K562 (cell line): ENCODE data around the gene BCAS3.

ENCODE experiments used
- NBN ChIP-seq: fragments of 450-650 bp; IDR thresholded peaks from 2 replicates; pipeline ENCODE4 v1.6.1; 2016; ENCODE audit warnings: low read depth, mild to moderate bottlenecking
- NRF1 ChIP-seq, 2 experiments: fragments of 450-650 bp; IDR thresholded peaks in 1 of 2; conservative IDR thresholded peaks in 1 of 2; 2 replicates each; pipeline ENCODE4 v1.6.1; 2014; ENCODE audit warnings: mild to moderate bottlenecking in 2 of 2
- RBM22 ChIP-seq: fragments of 200-400 bp; formaldehyde crosslinking; IDR thresholded peaks from 2 replicates; pipeline ENCODE4 v1.6.1; 2018; ENCODE audit warnings: low read length, low read depth; ENCODE audit not compliant: poor library complexity, severe bottlenecking
- TCF15 ChIP-seq: fragments of 250-450 bp; sonication (Bioruptor Pico); IDR thresholded peaks from 2 replicates; pipeline ENCODE4 v1.8.0; 2022; ENCODE audit warnings: moderate library complexity, mild to moderate bottlenecking, inconsistent platforms
- YY1 ChIP-seq, 3 experiments: IDR thresholded peaks; 2 replicates each; pipeline ENCODE4 v1.6.1; 2011; ENCODE audit warnings: low read length in 2 of 3, mild to moderate bottlenecking in 2 of 3, moderate library complexity in 2 of 3, borderline replicate concordance in 1 of 3, control low read depth in 1 of 3, low read depth in 1 of 3; ENCODE audit not compliant: insufficient read depth in 3 of 3, insufficient replicate concordance in 2 of 3, control insufficient read depth in 1 of 3, insufficient read length in 1 of 3; ENCODE audit errors: extremely low read depth in 1 of 3
- ZNF318 ChIP-seq, 2 experiments: fragments of 450-650 bp; IDR thresholded peaks; 2 replicates each; pipeline ENCODE4 v1.6.1; 2016; ENCODE audit warnings: mild to moderate bottlenecking in 2 of 2, borderline replicate concordance in 1 of 2, low read depth in 1 of 2, moderate library complexity in 1 of 2

DNA sequence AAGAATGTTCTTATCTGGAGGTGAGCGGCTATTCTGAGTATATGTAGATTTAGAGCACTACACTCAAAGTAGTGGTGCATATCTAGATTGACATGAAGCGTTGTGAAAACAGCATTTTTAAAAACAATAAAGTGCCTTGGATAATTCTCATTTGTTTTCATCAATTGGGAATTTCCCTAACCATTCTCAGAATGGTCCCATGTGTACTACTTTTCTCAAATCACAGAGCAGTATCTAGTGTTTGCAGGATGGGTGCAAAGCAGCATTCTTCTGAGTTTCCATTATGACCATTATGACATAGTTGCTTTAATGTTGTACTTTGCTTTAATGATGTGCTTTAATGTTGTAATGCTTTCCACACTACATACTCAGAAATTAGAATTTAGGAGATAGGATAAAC is 16.2 kb upstream of the BCAS3 start:
- TF ChIP-seq YY1 (IDR thresholded peaks at IDR 0.05; ENCODE audit: borderline replicate concordance in 1 of 3, control insufficient read depth in 1 of 3, extremely low read depth in 1 of 3, insufficient read depth in 3 of 3, insufficient read length in 1 of 3, insufficient replicate concordance in 2 of 3, low read depth in 1 of 3, low read length in 2 of 3), result no peak
- no peak for TF ChIP-seq RBM22
- TF ChIP-seq NBN, result no peak
- no peak for TF ChIP-seq TCF15 (CRISPR knock-in tag)
- TF ChIP-seq NRF1 (conservative IDR thresholded peaks at IDR 0.05 in 1 of 2, IDR thresholded peaks at IDR 0.05 in 1 of 2), result no peak
- TF ChIP-seq ZNF318 (IDR thresholded peaks at IDR 0.05; ENCODE audit: borderline replicate concordance in 1 of 2, low read depth in 1 of 2), result no peak
